Measurements from ENCODE around the gene QRFP.

QRFP gene

DNA sequence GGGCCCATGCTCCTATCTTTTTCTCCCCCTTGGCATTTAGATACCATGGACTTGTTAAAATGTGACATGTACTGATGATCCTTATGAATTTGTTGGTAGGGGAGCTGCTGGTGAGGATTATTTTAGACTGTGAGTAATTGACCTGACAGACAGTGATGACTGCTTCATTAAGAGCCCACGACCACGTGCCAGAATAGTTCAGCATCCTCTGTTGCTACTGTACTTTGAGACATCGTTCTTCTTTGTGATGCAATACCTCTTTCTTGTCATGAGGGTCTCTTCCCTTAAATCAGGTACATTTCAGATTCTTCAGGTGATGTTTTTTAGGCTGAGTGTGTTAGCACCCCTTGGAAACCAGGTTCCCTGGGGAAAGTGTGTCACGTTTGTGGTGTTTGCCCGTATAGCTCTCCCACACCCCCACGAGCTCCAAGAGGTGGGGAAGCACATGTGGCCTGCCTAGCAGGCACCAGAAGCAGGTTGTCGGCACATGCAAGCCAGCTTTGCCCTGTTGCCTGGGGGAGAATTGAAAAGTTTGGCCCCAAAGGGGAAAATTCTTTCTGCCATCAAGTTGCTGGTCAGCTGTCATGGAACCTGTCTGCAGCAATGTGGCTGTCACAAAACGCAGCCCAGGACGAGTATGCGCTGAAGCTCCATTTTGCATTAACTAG is 25.1 kb downstream of the QRFP start:
- peaks cover 74 to 99% (median 95%) of the 10 kb centered on the region in 11 experiments for H3K36me3 ChIP-seq
- no peak overlapping the region for H3K27ac ChIP-seq
- TF ChIP-seq Cebpa-rat (IDR thresholded peaks at IDR 0.05) = peak in 2 of 11 experiments; percentile 19 to 35; a peak in 2 of 22 replicates

GRCh38 chr9:130870491-130871381 is 25.9 kb downstream of the QRFP start:
- no peaks in the 10 kb centered on the region for H3K27me3 ChIP-seq
- no peak overlapping the region for H3K4me3 ChIP-seq
- H3K36me3 ChIP-seq = peaks cover 67 to 99% (median 90%) of the 10 kb centered on the region in 11 experiments
- H3K9me3 ChIP-seq (replicated peaks in 1 of 11) = no peaks in the 10 kb centered on the region
- no peak overlapping the region for H3K27ac ChIP-seq
- H3K9ac ChIP-seq = peak overlapping the region in 4 of 11 experiments; percentile 0 to 11 (median 4); a peak in 3 of 22 replicates
- no peak overlapping the region for H3K4me2 ChIP-seq
- no peak for TF ChIP-seq Cebpa-rat (IDR thresholded peaks at IDR 0.05)
- H4K20me1 ChIP-seq = peaks cover 48 to 97% (median 91%) of the 10 kb centered on the region in 11 experiments; a peak in 21 of 22 replicates
- H3K4me1 ChIP-seq = peaks cover 0 to 12% (median 0%) of the 10 kb centered on the region in 10 experiments; a peak in 2 of 20 replicates

More for the DNA sequence above, 25.1 kb downstream of the QRFP start:
- Histone ChIP-seq H4K20me1 (peaks cover 40 to 97% (median 83%) of the 10 kb centered on the region in 11 experiments; a peak in 21 of 22 replicates), H3K4me1 (peaks cover 0 to 12% (median 0%) of the 10 kb centered on the region in 10 experiments; a peak in 2 of 20 replicates), H3K9me3 (replicated peaks in 1 of 11) (no peaks in the 10 kb centered on the region), H3K27me3 (no peaks in the 10 kb centered on the region), H3K4me2 (no peak overlapping the region), H3K4me3 (no peak overlapping the region), H3K9ac (peak overlapping the region in 3 of 11 experiments; percentile 4 to 27 (median 11); a peak in 2 of 22 replicates)

GRCh38 chr9:130869250-130869649 is 27.4 kb downstream of the QRFP start:
- H3K36me3 ChIP-seq = peaks cover 64 to 99% (median 90%) of the 10 kb centered on the region in 11 experiments
- H3K4me1 ChIP-seq = peaks cover 0 to 12% (median 0%) of the 10 kb centered on the region in 10 experiments; a peak in 2 of 20 replicates
- TF ChIP-seq Cebpa-rat (IDR thresholded peaks at IDR 0.05) = no peak
- H3K9me3 ChIP-seq (replicated peaks in 1 of 11) = no peaks in the 10 kb centered on the region
- H3K27ac ChIP-seq = no peak overlapping the region
- peaks cover 61 to 100% (median 96%) of the 10 kb centered on the region in 11 experiments; a peak in 21 of 22 replicates for H4K20me1 ChIP-seq
- H3K4me3 ChIP-seq = no peak overlapping the region
- no peak overlapping the region for H3K9ac ChIP-seq
- no peaks in the 10 kb centered on the region for H3K27me3 ChIP-seq
- no peak overlapping the region for H3K4me2 ChIP-seq

DNA sequence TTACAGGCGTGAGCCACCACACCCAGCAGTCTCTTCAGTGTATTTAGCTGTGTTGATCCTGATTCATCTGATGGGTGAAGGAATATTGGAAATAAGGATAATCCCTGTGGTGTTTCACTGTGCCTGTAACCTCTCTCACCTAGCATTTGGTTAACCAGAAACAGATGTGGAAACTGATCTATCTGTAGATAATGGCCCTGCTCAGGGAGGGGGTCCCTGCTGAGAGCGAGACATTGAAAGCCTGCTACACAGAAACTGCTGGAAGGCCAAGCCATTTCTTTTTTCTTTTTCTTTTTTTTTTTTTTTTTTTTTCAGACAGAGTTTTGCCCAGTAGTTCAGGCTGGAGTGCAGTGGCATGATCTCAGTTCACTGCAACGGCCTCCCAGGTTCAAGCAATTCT is 28.4 kb downstream of the QRFP start:
- Histone ChIP-seq H3K4me1 (peaks cover 0 to 12% (median 0%) of the 10 kb centered on the region in 10 experiments; a peak in 2 of 20 replicates), H3K9me3 (replicated peaks in 1 of 11) (no peaks in the 10 kb centered on the region), H4K20me1 (peaks cover 71 to 100% (median 98%) of the 10 kb centered on the region in 11 experiments; a peak in 21 of 22 replicates), H3K4me2 (no peak overlapping the region), H3K27me3 (no peaks in the 10 kb centered on the region), H3K4me3 (no peak overlapping the region), H3K27ac (no peak overlapping the region), H3K9ac (no peak overlapping the region), H3K36me3 (peaks cover 61 to 99% (median 89%) of the 10 kb centered on the region in 11 experiments)
- TF ChIP-seq Cebpa-rat (IDR thresholded peaks at IDR 0.05) = no peak

- Histone ChIP-seq H3K36me3 (peaks cover 61 to 99% (median 89%) of the 10 kb centered on the region in 11 experiments), H3K9me3 (replicated peaks in 1 of 11) (no peaks in the 10 kb centered on the region), H4K20me1 (peaks cover 77 to 100% (median 99%) of the 10 kb centered on the region in 11 experiments; a peak in 21 of 22 replicates), H3K4me1 (peaks cover 0 to 12% (median 0%) of the 10 kb centered on the region in 10 experiments; a peak in 2 of 20 replicates), H3K9ac (no peak overlapping the region), H3K4me3 (no peak overlapping the region), H3K27me3 (no peaks in the 10 kb centered on the region), H3K4me2 (no peak overlapping the region), H3K27ac (no peak overlapping the region)
- no peak for TF ChIP-seq Cebpa-rat (IDR thresholded peaks at IDR 0.05)
Measured at GRCh38 chr9:130867556-130867955, 29.1 kb downstream of the QRFP start.

GRCh38 chr9:130866474-130866965 is 30.1 kb downstream of the QRFP start:
- no peak for TF ChIP-seq Cebpa-rat (IDR thresholded peaks at IDR 0.05)
- Histone ChIP-seq H3K27ac (no peak overlapping the region), H3K9me3 (replicated peaks in 1 of 11) (no peaks in the 10 kb centered on the region), H3K4me1 (peaks cover 0 to 12% (median 0%) of the 10 kb centered on the region in 10 experiments; a peak in 2 of 20 replicates), H3K27me3 (no peaks in the 10 kb centered on the region), H3K9ac (no peak overlapping the region), H3K36me3 (peaks cover 60 to 99% (median 89%) of the 10 kb centered on the region in 11 experiments), H4K20me1 (peaks cover 80 to 100% (median 99%) of the 10 kb centered on the region in 11 experiments; a peak in 21 of 22 replicates), H3K4me3 (no peak overlapping the region), H3K4me2 (no peak overlapping the region)

GRCh38 chr9:130865921-130866320 is 30.7 kb downstream of the QRFP start:
- Histone ChIP-seq H4K20me1 (peaks cover 80 to 100% (median 99%) of the 10 kb centered on the region in 11 experiments; a peak in 21 of 22 replicates), H3K4me3 (no peak overlapping the region), H3K27ac (no peak overlapping the region), H3K27me3 (no peaks in the 10 kb centered on the region), H3K4me1 (peaks cover 0 to 6% (median 0%) of the 10 kb centered on the region in 10 experiments; a peak in 2 of 20 replicates), H3K4me2 (no peak overlapping the region), H3K36me3 (peaks cover 61 to 99% (median 89%) of the 10 kb centered on the region in 11 experiments), H3K9me3 (replicated peaks in 1 of 11) (no peaks in the 10 kb centered on the region), H3K9ac (no peak overlapping the region)
- no peak for TF ChIP-seq Cebpa-rat (IDR thresholded peaks at IDR 0.05)

DNA sequence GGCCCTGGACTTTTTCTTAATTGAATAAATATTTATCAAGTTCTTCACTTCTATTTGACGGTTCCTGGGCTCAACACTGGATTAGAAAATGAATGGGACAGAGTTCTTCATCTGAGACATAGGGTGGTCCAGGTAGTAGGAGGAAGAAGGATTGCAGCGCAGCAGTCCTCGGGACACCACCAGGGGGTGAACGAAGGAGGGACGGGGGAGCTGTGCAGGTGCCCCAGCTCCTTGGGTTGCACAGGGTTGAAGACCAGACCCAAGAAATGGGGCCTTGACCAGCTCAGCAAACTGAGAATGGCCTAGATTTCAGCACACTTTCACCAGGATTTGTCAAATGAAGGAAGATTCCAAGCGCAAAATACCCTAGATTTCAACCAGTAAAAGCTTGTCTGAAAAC is 32.1 kb downstream of the QRFP start:
- Histone ChIP-seq H3K4me2 (no peak overlapping the region), H3K9me3 (replicated peaks in 1 of 11) (no peaks in the 10 kb centered on the region), H3K27ac (no peak overlapping the region), H3K4me3 (no peak overlapping the region), H3K36me3 (peaks cover 65 to 99% (median 92%) of the 10 kb centered on the region in 11 experiments), H3K9ac (no peak overlapping the region), H3K27me3 (no peaks in the 10 kb centered on the region), H3K4me1 (peaks cover 0 to 4% (median 0%) of the 10 kb centered on the region in 10 experiments; a peak in 3 of 20 replicates), H4K20me1 (peaks cover 76 to 100% (median 99%) of the 10 kb centered on the region in 11 experiments; a peak in 21 of 22 replicates)
- TF ChIP-seq Cebpa-rat (IDR thresholded peaks at IDR 0.05) = no peak
